ENCODE results near the gene ASXL1. TPM values are rescaled to one million over a fixed set of nuclear protein-coding genes. Genes with fewer than 3 reads are reported as not detected.

The ASXL1 gene
- total RNA-seq, 1 donor: 51.4 TPM

- DNase-seq (ENCODE audit: low read depth in 2 of 3, low spot score in 2 of 3): peak in 2 of 3 donors; percentile 66 to 72
These were observed 117.1 kb downstream of the ASXL1 start for GRCh38 chr20:32474967-32475811.

- DNase-seq (ENCODE audit: low read depth in 2 of 3, low spot score in 2 of 3): no peak
These were observed 118.8 kb downstream of the ASXL1 start for GRCh38 chr20:32476684-32477593.

GRCh38 chr20:32477594-32478512 lies 119.7 kb downstream of the ASXL1 start:
- DNase-seq (ENCODE audit: low read depth in 2 of 3, low spot score in 2 of 3): no peak

- DNase-seq (ENCODE audit: low read depth in 2 of 3, low spot score in 2 of 3): no peak
These were observed 120.4 kb downstream of the ASXL1 start for GRCh38 chr20:32478576-32478975.

GRCh38 chr20:32479012-32479411 lies 120.9 kb downstream of the ASXL1 start:
- DNase-seq (ENCODE audit: low read depth in 2 of 3, low spot score in 2 of 3): no peak

GRCh38 chr20:32479697-32480171 lies 121.6 kb downstream of the ASXL1 start:
- DNase-seq (ENCODE audit: low read depth in 2 of 3, low spot score in 2 of 3): no peak

- no peak for DNase-seq (ENCODE audit: low read depth in 2 of 3, low spot score in 2 of 3)
These were observed 122.5 kb downstream of the ASXL1 start for GRCh38 chr20:32480371-32481241.

GRCh38 chr20:32481311-32482142 lies 123.4 kb downstream of the ASXL1 start:
- DNase-seq (ENCODE audit: low read depth in 2 of 3, low spot score in 2 of 3): no peak

GRCh38 chr20:32482143-32482441 lies 124.0 kb downstream of the ASXL1 start:
- DNase-seq (ENCODE audit: low read depth in 2 of 3, low spot score in 2 of 3): no peak

GRCh38 chr20:32482442-32483261 lies 124.5 kb downstream of the ASXL1 start:
- peak in 2 of 3 donors; percentile 59 to 63 for DNase-seq (ENCODE audit: low read depth in 2 of 3, low spot score in 2 of 3)

GRCh38 chr20:32483351-32484224 lies 125.5 kb downstream of the ASXL1 start:
- peak; percentile 32 to 85 (median 84) for DNase-seq (ENCODE audit: low read depth in 2 of 3, low spot score in 2 of 3)

GRCh38 chr20:32484225-32484957 lies 126.3 kb downstream of the ASXL1 start:
- DNase-seq (ENCODE audit: low read depth in 2 of 3, low spot score in 2 of 3): peak in 1 of 3 donors; percentile 23

- peak; percentile 61 to 90 (median 84) for DNase-seq (ENCODE audit: low read depth in 2 of 3, low spot score in 2 of 3)
These were observed 127.0 kb downstream of the ASXL1 start for GRCh38 chr20:32484958-32485769.

GRCh38 chr20:32485770-32486478 lies 127.8 kb downstream of the ASXL1 start:
- no peak for DNase-seq (ENCODE audit: low read depth in 2 of 3, low spot score in 2 of 3)

- no peak for DNase-seq (ENCODE audit: low read depth in 2 of 3, low spot score in 2 of 3)
These were observed 129.2 kb downstream of the ASXL1 start for GRCh38 chr20:32487381-32487780.

Measured in hematopoietic multipotent progenitor cell (in vitro differentiated cells).